ENCODE results near the gene KCTD17.

DNA sequence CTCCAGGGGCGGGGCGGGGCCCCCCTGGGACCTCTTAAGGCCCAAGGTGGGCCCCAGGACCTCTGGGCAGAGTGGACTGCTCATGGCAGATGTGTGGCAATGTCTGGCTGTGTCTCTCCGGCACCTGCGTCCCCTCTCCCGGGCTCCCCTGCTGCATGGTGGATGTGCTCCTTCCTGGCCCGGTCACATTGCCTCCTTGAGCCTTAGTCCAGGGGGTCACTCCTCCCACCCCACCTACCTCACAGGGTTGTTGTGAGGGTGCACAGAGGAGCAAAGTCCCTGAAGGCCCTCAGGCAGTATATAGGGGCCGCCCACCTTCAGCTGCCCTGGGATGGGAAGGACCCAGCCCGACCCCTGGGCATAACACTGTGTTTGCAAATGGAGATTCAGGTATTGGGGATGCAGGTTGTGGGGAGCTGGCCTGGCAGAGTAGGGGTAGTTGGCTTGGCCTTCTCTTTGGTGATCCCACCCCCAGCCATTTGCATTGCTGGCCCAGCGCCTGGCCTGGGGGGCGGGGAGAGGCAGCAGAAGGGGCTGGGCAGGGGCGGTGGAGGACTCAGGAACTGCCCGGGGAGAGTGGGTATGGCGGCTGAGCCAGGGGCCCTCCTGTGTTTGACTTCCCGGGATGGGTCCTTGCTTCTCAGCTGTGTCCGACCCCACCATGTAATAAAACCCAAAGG is 11.3 kb downstream of the KCTD17 start:
- no peak for TF ChIP-seq ZNF777 (CRISPR knock-in tag; IDR thresholded peaks at IDR 0.05)
- TF ChIP-seq, protein P1, sequence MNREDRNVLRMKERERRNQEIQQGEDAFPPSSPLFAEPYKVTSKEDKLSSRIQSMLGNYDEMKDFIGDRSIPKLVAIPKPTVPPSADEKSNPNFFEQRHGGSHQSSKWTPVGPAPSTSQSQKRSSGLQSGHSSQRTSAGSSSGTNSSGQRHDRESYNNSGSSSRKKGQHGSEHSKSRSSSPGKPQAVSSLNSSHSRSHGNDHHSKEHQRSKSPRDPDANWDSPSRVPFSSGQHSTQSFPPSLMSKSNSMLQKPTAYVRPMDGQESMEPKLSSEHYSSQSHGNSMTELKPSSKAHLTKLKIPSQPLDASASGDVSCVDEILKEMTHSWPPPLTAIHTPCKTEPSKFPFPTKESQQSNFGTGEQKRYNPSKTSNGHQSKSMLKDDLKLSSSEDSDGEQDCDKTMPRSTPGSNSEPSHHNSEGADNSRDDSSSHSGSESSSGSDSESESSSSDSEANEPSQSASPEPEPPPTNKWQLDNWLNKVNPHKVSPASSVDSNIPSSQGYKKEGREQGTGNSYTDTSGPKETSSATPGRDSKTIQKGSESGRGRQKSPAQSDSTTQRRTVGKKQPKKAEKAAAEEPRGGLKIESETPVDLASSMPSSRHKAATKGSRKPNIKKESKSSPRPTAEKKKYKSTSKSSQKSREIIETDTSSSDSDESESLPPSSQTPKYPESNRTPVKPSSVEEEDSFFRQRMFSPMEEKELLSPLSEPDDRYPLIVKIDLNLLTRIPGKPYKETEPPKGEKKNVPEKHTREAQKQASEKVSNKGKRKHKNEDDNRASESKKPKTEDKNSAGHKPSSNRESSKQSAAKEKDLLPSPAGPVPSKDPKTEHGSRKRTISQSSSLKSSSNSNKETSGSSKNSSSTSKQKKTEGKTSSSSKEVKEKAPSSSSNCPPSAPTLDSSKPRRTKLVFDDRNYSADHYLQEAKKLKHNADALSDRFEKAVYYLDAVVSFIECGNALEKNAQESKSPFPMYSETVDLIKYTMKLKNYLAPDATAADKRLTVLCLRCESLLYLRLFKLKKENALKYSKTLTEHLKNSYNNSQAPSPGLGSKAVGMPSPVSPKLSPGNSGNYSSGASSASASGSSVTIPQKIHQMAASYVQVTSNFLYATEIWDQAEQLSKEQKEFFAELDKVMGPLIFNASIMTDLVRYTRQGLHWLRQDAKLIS (CRISPR knock-in tag; IDR thresholded peaks at IDR 0.05), result no peak
- no peak for TF ChIP-seq KDM5A (IDR thresholded peaks at IDR 0.05; ENCODE audit: borderline replicate concordance, low read length)
- no peak for TF ChIP-seq GATAD2A (CRISPR knock-in tag; IDR thresholded peaks at IDR 0.05)
- TF ChIP-seq, protein P2, sequence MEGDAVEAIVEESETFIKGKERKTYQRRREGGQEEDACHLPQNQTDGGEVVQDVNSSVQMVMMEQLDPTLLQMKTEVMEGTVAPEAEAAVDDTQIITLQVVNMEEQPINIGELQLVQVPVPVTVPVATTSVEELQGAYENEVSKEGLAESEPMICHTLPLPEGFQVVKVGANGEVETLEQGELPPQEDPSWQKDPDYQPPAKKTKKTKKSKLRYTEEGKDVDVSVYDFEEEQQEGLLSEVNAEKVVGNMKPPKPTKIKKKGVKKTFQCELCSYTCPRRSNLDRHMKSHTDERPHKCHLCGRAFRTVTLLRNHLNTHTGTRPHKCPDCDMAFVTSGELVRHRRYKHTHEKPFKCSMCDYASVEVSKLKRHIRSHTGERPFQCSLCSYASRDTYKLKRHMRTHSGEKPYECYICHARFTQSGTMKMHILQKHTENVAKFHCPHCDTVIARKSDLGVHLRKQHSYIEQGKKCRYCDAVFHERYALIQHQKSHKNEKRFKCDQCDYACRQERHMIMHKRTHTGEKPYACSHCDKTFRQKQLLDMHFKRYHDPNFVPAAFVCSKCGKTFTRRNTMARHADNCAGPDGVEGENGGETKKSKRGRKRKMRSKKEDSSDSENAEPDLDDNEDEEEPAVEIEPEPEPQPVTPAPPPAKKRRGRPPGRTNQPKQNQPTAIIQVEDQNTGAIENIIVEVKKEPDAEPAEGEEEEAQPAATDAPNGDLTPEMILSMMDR (CRISPR knock-in tag; IDR thresholded peaks at IDR 0.05), result no peak
- TF ChIP-seq MXI1 (IDR thresholded peaks at IDR 0.05; ENCODE audit: borderline replicate concordance, low read depth, low read length), result no peak
- TF ChIP-seq, protein P3, sequence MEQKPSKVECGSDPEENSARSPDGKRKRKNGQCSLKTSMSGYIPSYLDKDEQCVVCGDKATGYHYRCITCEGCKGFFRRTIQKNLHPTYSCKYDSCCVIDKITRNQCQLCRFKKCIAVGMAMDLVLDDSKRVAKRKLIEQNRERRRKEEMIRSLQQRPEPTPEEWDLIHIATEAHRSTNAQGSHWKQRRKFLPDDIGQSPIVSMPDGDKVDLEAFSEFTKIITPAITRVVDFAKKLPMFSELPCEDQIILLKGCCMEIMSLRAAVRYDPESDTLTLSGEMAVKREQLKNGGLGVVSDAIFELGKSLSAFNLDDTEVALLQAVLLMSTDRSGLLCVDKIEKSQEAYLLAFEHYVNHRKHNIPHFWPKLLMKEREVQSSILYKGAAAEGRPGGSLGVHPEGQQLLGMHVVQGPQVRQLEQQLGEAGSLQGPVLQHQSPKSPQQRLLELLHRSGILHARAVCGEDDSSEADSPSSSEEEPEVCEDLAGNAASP (CRISPR knock-in tag; IDR thresholded peaks at IDR 0.05; ENCODE audit: borderline replicate concordance), result no peak
- TF ChIP-seq KDM5B (CRISPR knock-in tag; IDR thresholded peaks at IDR 0.05; ENCODE audit: borderline replicate concordance), result no peak
